Measurements from ENCODE around the gene AZGP1. TPM values are rescaled to one million over a fixed set of nuclear protein-coding genes. Genes with fewer than 3 reads are reported as not detected.

AZGP1 gene
- total RNA-seq, 1 donor from 2014 or later, result 0.44 TPM

GRCh38 chr7:100008525-100008924 is 32.7 kb upstream of the AZGP1 start:
- Mint-ChIP-seq H3K4me3 (ENCODE audit: unreplicated experiment) (no peak overlapping the region), H3K36me3 (ENCODE audit: unreplicated experiment) (no peaks in the 10 kb centered on the region), H3K27me3 (ENCODE audit: unreplicated experiment) (peaks cover 3% of the 10 kb centered on the region), H3K27ac (ENCODE audit: unreplicated experiment) (no peak overlapping the region), H3K9me3 (ENCODE audit: unreplicated experiment) (peaks cover 1% of the 10 kb centered on the region), H3K4me1 (ENCODE audit: low read depth, unreplicated experiment) (no peaks in the 10 kb centered on the region)
- no peak for TF ChIP-seq CTCF (IDR thresholded peaks at IDR 0.05; ENCODE audit: partially characterized antibody, unreplicated experiment)
- DNase-seq, result no peak

- Mint-ChIP-seq H3K4me1 (ENCODE audit: low read depth, unreplicated experiment) (no peaks in the 10 kb centered on the region), H3K4me3 (ENCODE audit: unreplicated experiment) (no peak overlapping the region), H3K27ac (ENCODE audit: unreplicated experiment) (no peak overlapping the region), H3K27me3 (ENCODE audit: unreplicated experiment) (peaks cover 3% of the 10 kb centered on the region), H3K36me3 (ENCODE audit: unreplicated experiment) (no peaks in the 10 kb centered on the region), H3K9me3 (ENCODE audit: unreplicated experiment) (peaks cover 1% of the 10 kb centered on the region)
- TF ChIP-seq CTCF (IDR thresholded peaks at IDR 0.05; ENCODE audit: partially characterized antibody, unreplicated experiment), result no peak
- DNase-seq, result no peak
Measured at GRCh38 chr7:100007887-100008286, 32.1 kb upstream of the AZGP1 start.

- Mint-ChIP-seq H3K27ac (ENCODE audit: unreplicated experiment) (no peak overlapping the region), H3K4me3 (ENCODE audit: unreplicated experiment) (no peak overlapping the region), H3K36me3 (ENCODE audit: unreplicated experiment) (no peaks in the 10 kb centered on the region), H3K4me1 (ENCODE audit: low read depth, unreplicated experiment) (no peaks in the 10 kb centered on the region), H3K27me3 (ENCODE audit: unreplicated experiment) (peaks cover 3% of the 10 kb centered on the region), H3K9me3 (ENCODE audit: unreplicated experiment) (peaks cover 1% of the 10 kb centered on the region)
- no peak for TF ChIP-seq CTCF (IDR thresholded peaks at IDR 0.05; ENCODE audit: partially characterized antibody, unreplicated experiment)
- DNase-seq, result no peak
Measured at GRCh38 chr7:100003711-100004661, 28.2 kb upstream of the AZGP1 start.

- no peak overlapping the region for H3K27ac Mint-ChIP-seq (ENCODE audit: unreplicated experiment)
- H3K36me3 Mint-ChIP-seq (ENCODE audit: unreplicated experiment), result no peaks in the 10 kb centered on the region
- no peaks in the 10 kb centered on the region for H3K4me1 Mint-ChIP-seq (ENCODE audit: low read depth, unreplicated experiment)
- TF ChIP-seq CTCF (IDR thresholded peaks at IDR 0.05; ENCODE audit: partially characterized antibody, unreplicated experiment), result no peak
- no peaks in the 10 kb centered on the region for H3K27me3 Mint-ChIP-seq (ENCODE audit: unreplicated experiment)
- H3K9me3 Mint-ChIP-seq (ENCODE audit: unreplicated experiment), result no peaks in the 10 kb centered on the region
- DNase-seq, result no peak
- H3K4me3 Mint-ChIP-seq (ENCODE audit: unreplicated experiment), result no peak overlapping the region
Measured at GRCh38 chr7:100000239-100000638, 24.4 kb upstream of the AZGP1 start.

- Mint-ChIP-seq H3K27ac (ENCODE audit: unreplicated experiment) (peak overlapping the region; percentile 87), H3K36me3 (ENCODE audit: unreplicated experiment) (no peaks in the 10 kb centered on the region), H3K4me3 (ENCODE audit: unreplicated experiment) (peak overlapping the region; percentile 74), H3K27me3 (ENCODE audit: unreplicated experiment) (no peaks in the 10 kb centered on the region), H3K4me1 (ENCODE audit: low read depth, unreplicated experiment) (peaks cover 3% of the 10 kb centered on the region), H3K9me3 (ENCODE audit: unreplicated experiment) (no peaks in the 10 kb centered on the region)
- DNase-seq, result peak; percentile 71
- peak; percentile 48 for TF ChIP-seq CTCF (IDR thresholded peaks at IDR 0.05; ENCODE audit: partially characterized antibody, unreplicated experiment)
Measured at GRCh38 chr7:99997545-99998137, 21.8 kb upstream of the AZGP1 start.
